HG02571 (cell line): ENCODE data around the gene IQCM.

ENCODE experiments used
- ATAC-seq: cut with Tn5 transposase; IDR thresholded peaks from one replicate; pipeline ENCODE4 v1.9.1; 2021; ENCODE audit warnings: mild to moderate bottlenecking, moderate library complexity; ENCODE audit not compliant: unreplicated experiment

The IQCM gene

GRCh38 chr4:149713031-149713430 lies 102.6 kb downstream of the IQCM start:
- no peak for ATAC-seq

DNA sequence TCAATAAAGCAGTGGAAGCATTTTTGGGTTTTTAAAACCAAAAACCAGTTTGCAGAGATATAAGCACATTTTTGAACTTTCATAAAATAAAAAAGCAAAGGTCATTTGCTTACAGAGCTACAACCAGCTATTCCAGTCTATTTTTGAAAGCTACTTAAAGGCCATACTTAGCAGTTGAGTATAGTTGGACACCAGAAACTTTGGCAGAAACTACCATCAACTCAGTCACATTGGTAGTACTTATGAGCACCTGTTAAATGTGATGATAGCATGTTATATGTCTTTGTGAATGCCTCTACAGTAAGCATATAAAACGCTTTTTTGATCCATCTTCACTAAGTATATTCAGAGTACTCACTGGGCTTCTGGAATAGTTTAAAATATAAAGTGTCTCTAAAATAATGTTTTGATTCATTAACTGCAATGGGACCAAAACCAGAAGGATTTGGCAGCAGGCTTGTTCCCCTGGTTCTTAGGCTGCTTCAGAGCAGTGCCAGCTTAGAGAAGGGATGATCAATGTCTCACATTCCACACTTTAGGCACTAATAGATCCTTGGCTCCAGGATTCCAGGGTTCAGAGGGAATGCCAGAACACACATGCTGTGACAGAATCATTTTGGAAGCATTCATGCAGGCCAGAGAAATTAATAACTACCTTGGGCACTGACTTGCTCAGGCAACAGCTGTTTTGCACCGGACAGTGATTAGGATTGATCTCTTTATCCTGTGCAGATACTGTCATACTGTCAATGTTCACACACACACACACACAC lies 103.9 kb downstream of the IQCM start:
- ATAC-seq: no peak

DNA sequence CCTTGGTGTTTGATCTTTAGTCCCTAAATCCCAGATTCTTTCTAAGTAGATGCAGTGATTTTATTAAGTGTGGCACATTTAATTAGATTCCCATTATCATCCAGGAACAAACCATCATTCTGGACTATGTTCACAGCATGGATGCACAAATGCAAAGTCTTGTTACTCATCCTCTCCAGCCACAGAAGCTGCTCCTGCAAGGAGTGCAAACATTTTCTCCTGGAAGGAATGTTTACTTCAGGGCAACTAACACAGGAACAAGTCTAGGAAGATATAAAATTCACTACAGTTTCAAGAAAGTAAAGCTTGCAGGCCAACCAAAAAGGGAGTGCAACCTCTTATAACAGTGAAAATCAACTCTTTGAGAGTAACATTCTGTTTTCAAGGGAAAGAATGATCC lies 106.0 kb downstream of the IQCM start:
- ATAC-seq: no peak

- ATAC-seq: no peak
These were observed 107.0 kb downstream of the IQCM start for GRCh38 chr4:149708513-149709130.

DNA sequence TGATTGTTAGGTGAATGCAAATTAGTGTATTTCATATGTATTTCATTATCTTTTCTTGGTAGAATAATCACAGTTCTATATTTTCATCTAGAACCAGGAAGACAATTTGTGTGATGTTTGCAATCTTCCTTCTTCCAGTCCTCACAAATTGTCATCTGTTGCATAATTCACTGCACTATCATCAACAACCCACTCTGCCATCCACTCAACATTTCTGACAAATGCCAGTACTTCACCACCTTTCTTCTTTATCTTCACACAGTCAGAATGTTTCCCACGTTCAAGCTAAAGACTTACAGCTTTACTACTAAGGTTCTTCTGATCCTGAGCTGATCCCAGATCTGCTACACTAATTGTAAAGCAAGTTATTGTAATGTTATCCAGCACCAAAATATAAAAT lies 107.8 kb downstream of the IQCM start:
- ATAC-seq: no peak

DNA sequence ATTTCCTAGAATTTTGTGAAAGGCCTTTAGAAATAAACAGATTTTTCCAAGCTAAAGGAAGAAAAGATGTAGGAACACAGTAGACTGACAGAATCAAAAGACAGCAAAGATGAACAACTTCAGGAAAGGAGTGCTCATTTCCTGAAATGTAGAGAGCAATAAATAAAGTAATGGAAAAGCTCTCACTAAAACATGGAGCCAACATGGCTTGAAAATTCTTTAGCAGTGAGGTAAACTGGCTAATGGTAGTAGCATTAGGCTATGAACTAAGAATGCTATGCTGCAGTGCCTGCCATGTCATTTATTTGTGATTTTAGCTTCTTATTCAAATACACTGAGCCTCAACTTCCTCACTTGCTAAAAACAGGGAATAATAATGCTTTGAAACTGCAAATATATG lies 108.7 kb downstream of the IQCM start:
- ATAC-seq: no peak

DNA sequence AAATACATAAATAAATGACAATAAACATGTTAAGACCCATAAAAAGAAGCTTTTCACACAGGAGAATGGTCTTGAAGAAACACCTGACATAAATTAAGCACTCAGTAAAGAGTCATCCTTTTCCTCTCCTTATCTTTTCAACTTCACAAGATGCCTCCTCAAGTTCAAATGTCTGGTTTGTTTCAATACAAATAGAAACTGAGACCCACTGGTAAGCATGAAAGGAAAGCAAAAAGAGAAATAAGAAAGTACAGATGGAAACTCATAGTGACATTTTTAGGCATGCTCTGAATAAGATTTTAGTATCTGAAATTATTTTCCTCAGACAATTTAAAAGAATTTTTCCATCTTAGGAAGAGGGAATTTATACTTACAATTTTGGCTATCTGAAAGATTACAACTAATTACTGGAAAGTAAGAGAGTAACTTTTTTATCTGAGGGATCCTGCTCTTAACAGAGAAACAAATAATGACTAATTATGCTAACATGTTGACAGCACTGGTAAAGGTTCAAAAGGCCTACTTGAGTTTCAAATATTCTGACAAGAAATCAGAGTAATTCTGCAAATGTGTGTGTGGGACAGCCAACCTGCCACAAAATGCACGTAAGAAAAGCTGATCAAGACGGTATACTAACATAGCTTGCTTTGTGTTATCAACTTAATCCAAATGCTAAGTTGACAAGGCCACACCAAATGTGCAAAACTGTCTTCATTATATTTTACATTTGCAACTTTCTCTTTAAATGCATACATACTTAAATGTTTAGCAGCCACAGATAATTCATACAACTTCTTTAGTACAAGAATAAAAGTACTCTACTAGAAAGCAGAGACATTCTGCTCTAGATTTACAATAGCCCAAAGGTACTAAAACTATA lies 113.0 kb downstream of the IQCM start:
- no peak for ATAC-seq

DNA sequence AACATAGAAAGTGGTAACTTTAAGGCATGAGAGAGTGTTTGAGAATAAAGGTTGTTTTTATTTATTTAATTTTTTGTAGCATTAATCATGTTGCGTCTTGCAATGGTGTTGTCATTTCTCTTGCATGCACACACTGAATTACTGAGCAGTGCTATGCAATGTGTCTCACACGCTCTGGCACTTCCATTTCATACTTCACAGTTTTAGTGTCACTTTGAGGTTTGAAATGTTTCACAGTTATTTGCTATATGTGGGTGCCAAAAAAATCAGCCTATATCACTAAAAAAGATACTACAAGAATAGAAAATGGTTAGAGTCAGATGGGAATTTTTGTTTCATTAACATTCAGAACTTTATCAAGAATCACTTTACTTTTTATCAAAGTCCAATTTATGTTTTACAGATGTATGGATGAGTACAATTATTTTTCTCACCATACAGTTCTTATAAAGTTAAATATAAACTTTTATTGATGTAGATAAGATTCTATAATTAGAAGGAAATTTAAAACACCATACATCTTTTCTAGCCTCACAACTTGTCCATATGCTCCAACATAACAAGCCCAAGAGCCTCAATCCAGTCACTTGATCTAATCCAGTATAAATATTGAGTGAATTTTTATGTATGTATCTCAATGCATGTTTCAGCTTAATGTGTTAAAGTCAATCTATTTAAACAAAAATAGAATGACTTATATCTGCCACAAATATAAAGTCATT lies 114.0 kb downstream of the IQCM start:
- no peak for ATAC-seq

DNA sequence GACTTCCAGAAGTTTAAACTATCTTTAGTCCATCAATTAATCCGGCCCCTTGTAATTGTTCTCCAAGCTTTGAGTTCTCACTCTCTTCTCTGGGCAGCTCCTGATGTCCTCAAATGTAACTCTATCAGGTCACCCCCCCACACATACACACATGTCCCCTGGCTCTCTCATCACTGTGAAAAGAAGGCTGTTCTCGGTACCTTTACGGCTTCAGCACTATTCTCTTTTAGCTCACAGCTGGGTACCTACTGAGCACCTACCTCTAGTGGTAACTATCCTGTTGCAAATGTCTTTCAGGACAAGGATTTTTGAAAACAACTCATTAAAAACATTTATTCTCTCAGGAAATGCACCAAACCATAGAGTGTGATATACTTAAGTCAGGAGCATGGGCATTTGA lies 115.4 kb downstream of the IQCM start:
- no peak for ATAC-seq

- no peak for ATAC-seq
These were observed 116.0 kb downstream of the IQCM start for GRCh38 chr4:149699642-149700041.

DNA sequence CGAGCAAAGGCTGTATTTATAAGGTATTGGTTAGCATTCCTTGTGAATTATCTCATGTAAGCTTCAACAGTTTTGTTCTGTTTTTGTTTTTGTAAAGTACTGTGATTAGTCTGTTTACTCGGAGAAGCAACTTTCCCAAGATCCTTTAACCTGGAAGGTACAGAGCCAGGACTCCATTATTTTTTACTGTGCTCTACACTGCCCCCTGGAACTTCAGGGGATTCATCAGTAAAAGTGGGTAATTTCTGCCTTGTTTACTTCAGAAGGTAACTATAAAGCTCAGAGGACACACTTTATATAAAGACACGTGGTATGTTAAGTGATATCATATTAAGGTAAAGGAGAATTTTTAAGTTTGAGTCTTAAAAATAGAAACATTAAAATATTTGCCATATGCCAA lies 124.9 kb downstream of the IQCM start:
- ATAC-seq: no peak

- ATAC-seq: no peak
These were observed 131.1 kb downstream of the IQCM start for GRCh38 chr4:149684516-149684915.

GRCh38 chr4:149676076-149676475 lies 139.6 kb downstream of the IQCM start:
- ATAC-seq: peak; percentile 70

DNA sequence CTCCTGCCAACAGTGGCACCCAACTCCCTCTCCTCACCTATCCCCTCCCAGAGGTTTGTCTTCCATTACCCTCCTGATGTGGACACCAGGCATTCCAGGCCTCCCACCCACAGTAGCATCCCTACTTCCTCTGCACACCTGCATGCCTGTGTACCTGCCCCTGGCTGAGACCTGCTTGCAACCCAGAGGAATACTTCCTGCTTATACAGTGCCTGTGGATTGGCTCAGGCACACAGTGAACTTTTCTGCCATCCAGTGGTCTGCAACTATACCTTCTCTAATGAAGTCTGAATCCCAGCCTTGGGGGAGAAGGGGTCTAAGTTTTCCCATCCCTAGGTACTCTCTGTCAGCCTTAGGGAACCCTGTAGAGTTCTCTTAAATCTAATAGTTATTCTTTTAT lies 169.9 kb downstream of the IQCM start:
- ATAC-seq: no peak

DNA sequence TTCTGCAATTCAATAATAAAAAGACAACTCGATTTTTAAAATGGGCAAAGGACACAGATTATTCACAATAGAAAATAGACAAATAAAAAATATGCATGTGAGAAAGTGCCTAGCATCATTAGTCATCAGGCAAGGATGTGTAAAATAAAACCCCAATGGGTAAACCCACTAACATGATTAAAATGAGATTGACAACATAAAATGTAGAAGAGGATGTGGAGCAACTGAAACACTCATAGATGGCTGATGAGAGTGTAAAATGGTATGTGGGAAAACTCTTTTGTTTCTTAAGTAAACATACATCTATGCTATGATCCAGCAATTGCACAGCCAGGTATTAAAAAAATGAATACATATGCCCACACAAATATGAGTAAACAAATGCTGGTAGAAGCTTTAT lies 177.6 kb downstream of the IQCM start:
- ATAC-seq: no peak

- ATAC-seq: no peak
These were observed 181.3 kb downstream of the IQCM start for GRCh38 chr4:149634368-149634767.

DNA sequence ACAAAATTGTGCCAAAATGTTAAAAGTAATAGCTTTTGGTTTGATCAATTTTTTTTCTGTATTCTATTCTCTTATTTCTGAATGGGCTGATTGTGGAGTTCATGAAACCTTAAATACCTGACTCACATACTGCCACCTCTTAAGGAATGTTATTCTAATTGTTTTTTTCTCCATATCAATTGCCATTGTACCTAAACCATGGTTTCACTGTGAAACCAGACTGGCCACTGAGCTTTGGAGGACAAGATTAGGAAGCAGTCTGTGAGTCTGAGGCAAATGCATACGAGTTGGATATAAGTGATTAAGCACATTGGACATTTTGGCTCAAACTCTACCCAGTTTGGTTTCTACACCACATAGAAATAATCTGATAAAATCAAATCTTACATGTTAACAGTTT lies 184.0 kb downstream of the IQCM start:
- no peak for ATAC-seq

DNA sequence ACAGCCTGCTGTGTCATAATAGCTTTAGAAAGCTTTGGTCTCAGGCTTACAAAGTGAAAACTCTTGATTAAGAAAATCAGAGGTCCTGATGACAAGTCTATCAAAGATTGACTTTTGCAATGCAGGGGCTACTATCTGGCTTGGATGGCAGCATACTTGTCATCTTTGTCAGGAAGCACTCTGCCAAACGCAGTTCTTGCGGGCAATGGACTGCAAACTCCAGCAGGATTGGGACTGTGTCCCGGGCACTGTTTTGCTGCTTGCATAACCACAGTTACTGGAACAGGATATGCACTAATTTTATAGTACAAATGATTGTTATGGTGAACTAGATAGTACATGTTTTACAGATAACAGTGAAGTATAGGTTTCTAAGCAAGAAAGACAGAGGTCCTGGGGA lies 185.6 kb downstream of the IQCM start:
- ATAC-seq: no peak

GRCh38 chr4:149605601-149606378 lies 209.9 kb downstream of the IQCM start:
- ATAC-seq: no peak

- no peak for ATAC-seq
These were observed 210.8 kb downstream of the IQCM start for GRCh38 chr4:149604827-149605226.
